ENCODE results near the gene RSPO3.
A peak's percentile ranks its signal among the peaks of the same experiment; 100 is the strongest.

The RSPO3 gene

DNA sequence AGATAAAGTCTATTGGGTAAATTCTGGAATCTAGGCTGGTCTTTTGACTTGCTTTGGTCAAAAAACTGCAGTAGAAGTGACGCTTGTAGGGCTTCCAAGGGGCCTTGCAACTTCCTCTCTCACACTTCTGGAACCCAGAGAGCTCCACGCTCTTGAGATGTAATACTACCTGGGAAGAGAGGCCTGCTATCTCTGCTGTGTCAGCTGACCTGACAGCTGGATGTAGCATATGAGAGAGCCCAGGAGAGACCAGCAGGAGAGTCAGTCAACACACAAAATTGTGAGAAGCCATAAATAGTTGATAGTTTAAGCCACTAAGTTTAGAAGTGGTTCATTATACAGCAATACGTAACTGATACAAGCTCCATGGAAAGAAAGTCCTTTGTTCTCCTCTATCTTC lies 7.8 kb upstream of the RSPO3 start:
- H3K9ac ChIP-seq: no peak overlapping the region
- H4K20me1 ChIP-seq: no peaks in the 10 kb centered on the region
- H3K27ac ChIP-seq: no peak overlapping the region
- H3K9me3 ChIP-seq: no peaks in the 10 kb centered on the region
- no peak overlapping the region for H3K4me3 ChIP-seq
- no peaks in the 10 kb centered on the region for H3K4me1 ChIP-seq
- no peaks in the 10 kb centered on the region for H3K36me3 ChIP-seq
- TF ChIP-seq Cebpa-rat (IDR thresholded peaks at IDR 0.05): no peak
- H3K4me2 ChIP-seq: no peak overlapping the region
- H3K27me3 ChIP-seq: peaks cover 7% of the 10 kb centered on the region; the same call in 1 of the 2 replicates

GRCh38 chr6:127111526-127111925 lies 6.9 kb upstream of the RSPO3 start:
- no peak for TF ChIP-seq Cebpa-rat (IDR thresholded peaks at IDR 0.05)
- peaks cover 15% of the 10 kb centered on the region for H3K27me3 ChIP-seq
- H3K4me1 ChIP-seq: no peaks in the 10 kb centered on the region
- no peak overlapping the region for H3K4me2 ChIP-seq
- no peaks in the 10 kb centered on the region for H4K20me1 ChIP-seq
- H3K27ac ChIP-seq: no peak overlapping the region
- H3K36me3 ChIP-seq: no peaks in the 10 kb centered on the region
- H3K4me3 ChIP-seq: no peak overlapping the region
- H3K9me3 ChIP-seq: no peaks in the 10 kb centered on the region
- no peak overlapping the region for H3K9ac ChIP-seq

DNA sequence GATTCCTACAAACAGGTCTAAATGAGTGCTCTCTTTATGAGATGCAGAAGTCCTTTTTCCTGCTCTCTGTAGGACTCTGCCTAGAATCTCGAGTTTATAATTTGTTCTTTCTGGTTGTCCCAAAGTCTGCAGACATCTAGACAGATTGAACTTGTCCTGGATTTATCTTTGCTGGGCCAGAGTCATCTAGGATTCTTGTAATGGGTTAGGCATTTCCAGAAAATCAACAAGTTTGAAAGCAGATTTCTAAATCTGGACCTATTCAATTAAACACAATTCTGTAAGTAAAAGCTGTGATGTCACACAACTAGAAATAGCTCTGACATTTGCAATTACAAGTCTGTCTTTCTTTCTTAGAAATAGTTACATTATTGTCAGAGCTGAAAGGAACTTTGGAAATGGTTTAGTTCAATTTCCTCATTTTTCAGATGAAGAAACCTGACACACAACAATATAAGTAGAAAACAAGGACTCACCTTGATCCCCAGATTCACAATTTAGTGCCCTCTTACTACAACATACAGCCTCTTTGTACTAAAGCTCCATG lies 4.2 kb upstream of the RSPO3 start:
- Histone ChIP-seq H3K9me3 (no peaks in the 10 kb centered on the region), H3K4me1 (peaks cover 5% of the 10 kb centered on the region), H3K4me2 (no peak overlapping the region), H3K27me3 (peaks cover 42% of the 10 kb centered on the region), H3K36me3 (no peaks in the 10 kb centered on the region), H3K9ac (no peak overlapping the region), H3K4me3 (no peak overlapping the region), H4K20me1 (peaks cover 12% of the 10 kb centered on the region), H3K27ac (no peak overlapping the region)
- no peak for TF ChIP-seq Cebpa-rat (IDR thresholded peaks at IDR 0.05)

- Histone ChIP-seq H3K9me3 (no peaks in the 10 kb centered on the region), H3K36me3 (no peaks in the 10 kb centered on the region), H3K4me1 (peaks cover 14% of the 10 kb centered on the region), H3K27ac (no peak overlapping the region), H4K20me1 (peaks cover 20% of the 10 kb centered on the region), H3K27me3 (peaks cover 51% of the 10 kb centered on the region), H3K9ac (no peak overlapping the region), H3K4me3 (no peak overlapping the region), H3K4me2 (no peak overlapping the region)
- TF ChIP-seq Cebpa-rat (IDR thresholded peaks at IDR 0.05): no peak
Observed at GRCh38 chr6:127115084-127115655, 3.3 kb upstream of the RSPO3 start.

DNA sequence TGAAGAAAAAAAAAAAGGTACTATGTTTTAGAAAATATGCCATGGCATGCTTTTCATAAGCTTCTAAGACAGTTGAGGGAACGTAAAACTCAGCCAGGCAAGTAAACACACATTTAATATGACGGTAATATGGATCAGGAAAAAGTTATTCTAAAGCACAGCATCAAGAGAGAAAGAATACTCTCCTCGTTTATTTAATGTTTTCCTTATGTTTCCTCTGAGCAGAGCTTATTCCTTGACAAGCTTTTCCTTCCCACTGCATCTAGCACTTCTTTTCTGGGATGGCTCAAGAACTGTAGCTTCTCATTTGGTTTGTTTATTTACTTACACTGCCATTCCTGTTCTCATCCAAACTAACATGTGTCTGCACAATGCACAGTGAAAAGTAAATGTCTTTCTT lies 2.7 kb upstream of the RSPO3 start:
- Histone ChIP-seq H3K4me1 (peaks cover 18% of the 10 kb centered on the region), H3K36me3 (no peaks in the 10 kb centered on the region), H3K9me3 (no peaks in the 10 kb centered on the region), H3K27ac (no peak overlapping the region), H3K9ac (no peak overlapping the region), H4K20me1 (peaks cover 26% of the 10 kb centered on the region), H3K4me3 (no peak overlapping the region), H3K4me2 (no peak overlapping the region), H3K27me3 (peaks cover 57% of the 10 kb centered on the region)
- TF ChIP-seq Cebpa-rat (IDR thresholded peaks at IDR 0.05): no peak

- H3K4me3 ChIP-seq: peak overlapping the region; percentile 69
- H3K9ac ChIP-seq: no peak overlapping the region
- H4K20me1 ChIP-seq: peaks cover 31% of the 10 kb centered on the region
- H3K4me2 ChIP-seq: peak overlapping the region; percentile 84
- H3K27me3 ChIP-seq: peaks cover 63% of the 10 kb centered on the region
- no peak overlapping the region for H3K27ac ChIP-seq
- peaks cover 18% of the 10 kb centered on the region for H3K4me1 ChIP-seq
- TF ChIP-seq Cebpa-rat (IDR thresholded peaks at IDR 0.05): no peak
- H3K36me3 ChIP-seq: no peaks in the 10 kb centered on the region
- H3K9me3 ChIP-seq: no peaks in the 10 kb centered on the region
Observed at GRCh38 chr6:127117979-127118297, 533 bp upstream of the RSPO3 start.

DNA sequence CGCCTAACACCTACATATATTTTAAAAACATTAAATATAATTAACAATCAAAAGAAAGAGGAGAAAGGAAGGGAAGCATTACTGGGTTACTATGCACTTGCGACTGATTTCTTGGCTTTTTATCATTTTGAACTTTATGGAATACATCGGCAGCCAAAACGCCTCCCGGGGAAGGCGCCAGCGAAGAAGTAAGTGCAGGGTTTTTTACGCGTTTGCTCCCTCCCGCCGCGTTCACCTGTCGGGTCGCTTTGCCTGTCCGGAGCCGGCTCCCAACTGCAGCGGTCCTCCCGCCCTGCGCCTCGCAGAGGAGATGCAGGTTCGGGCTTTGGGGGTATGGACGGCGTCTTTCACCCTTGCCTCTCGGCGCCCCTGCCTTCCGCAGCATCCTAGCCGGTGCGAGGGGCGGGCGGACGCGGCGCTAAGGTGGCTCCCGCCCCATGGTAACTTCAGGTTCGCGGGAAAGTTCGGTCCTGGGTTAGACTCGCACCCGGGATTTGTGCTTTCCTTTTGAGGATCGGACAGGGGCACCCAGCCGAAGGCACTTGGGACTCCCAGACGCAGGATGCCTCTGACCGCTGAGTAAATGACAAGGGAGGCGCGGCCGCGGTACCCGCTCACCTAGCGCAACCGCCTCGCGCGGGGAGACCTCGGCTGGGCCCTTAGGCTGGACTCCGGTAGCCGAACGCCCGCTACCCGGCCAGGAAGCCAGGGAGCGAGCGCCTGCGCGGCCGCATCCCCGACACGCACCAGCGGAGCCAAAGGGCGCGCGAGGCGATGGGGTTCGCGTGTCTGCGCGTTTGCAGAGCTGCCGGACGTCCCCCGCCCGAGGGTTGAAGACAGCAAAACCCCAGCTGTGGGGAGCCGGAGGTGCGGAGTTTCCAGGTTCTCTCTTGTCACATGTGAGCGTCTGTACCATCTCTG lies 891 bp downstream of the RSPO3 start:
- no peak overlapping the region for H3K27ac ChIP-seq
- no peaks in the 10 kb centered on the region for H3K36me3 ChIP-seq
- peaks cover 31% of the 10 kb centered on the region for H4K20me1 ChIP-seq
- H3K4me3 ChIP-seq: peak overlapping the region; percentile 69
- H3K9ac ChIP-seq: no peak overlapping the region
- peaks cover 63% of the 10 kb centered on the region for H3K27me3 ChIP-seq
- peaks cover 18% of the 10 kb centered on the region for H3K4me1 ChIP-seq
- no peak for TF ChIP-seq Cebpa-rat (IDR thresholded peaks at IDR 0.05)
- no peaks in the 10 kb centered on the region for H3K9me3 ChIP-seq
- peak overlapping the region; percentile 89 for H3K4me2 ChIP-seq

DNA sequence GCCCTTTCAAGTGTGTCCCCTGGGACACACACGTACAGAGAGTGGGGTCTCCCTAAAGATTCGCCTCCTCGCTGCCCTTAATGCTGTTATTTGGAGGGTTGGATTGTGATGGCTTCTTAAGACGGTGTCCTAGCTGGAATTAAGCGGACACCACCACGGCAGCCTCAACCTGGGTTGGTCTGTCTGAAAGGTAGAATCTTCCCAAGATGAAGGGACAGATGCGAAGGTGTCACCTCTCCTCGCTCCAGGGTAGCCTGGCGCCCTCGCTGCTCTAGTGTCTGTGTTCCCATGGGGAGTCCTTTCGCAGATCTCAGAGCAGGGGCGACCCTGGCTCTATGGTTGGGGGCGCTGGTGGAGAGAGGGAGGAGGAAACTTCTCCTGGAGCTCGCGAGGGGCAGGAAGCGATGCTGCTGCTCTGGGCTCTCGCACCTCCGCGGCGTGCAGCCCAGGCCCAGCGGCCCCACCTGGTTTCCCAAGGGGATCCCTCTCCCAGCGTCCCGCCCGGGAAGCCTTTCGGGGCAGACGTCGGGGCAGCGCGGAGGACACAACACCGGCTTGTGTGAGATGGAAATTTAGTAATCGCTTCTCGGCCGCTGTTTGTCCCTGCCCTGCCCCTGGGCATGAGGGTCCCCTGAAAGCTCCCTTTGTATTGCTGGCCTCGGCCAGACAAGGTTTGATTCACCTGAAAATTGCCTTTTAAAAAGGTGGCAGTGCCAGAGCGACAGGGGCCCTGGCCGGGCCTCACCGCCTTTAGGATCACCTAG lies 1.7 kb downstream of the RSPO3 start:
- peaks cover 60% of the 10 kb centered on the region for H3K27me3 ChIP-seq
- peak overlapping the region; percentile 69 for H3K4me3 ChIP-seq
- H3K36me3 ChIP-seq: no peaks in the 10 kb centered on the region
- peak overlapping the region; percentile 89 for H3K4me2 ChIP-seq
- peaks cover 31% of the 10 kb centered on the region for H4K20me1 ChIP-seq
- no peak for TF ChIP-seq Cebpa-rat (IDR thresholded peaks at IDR 0.05)
- H3K9ac ChIP-seq: no peak overlapping the region
- peaks cover 18% of the 10 kb centered on the region for H3K4me1 ChIP-seq
- no peaks in the 10 kb centered on the region for H3K9me3 ChIP-seq
- H3K27ac ChIP-seq: no peak overlapping the region

DNA sequence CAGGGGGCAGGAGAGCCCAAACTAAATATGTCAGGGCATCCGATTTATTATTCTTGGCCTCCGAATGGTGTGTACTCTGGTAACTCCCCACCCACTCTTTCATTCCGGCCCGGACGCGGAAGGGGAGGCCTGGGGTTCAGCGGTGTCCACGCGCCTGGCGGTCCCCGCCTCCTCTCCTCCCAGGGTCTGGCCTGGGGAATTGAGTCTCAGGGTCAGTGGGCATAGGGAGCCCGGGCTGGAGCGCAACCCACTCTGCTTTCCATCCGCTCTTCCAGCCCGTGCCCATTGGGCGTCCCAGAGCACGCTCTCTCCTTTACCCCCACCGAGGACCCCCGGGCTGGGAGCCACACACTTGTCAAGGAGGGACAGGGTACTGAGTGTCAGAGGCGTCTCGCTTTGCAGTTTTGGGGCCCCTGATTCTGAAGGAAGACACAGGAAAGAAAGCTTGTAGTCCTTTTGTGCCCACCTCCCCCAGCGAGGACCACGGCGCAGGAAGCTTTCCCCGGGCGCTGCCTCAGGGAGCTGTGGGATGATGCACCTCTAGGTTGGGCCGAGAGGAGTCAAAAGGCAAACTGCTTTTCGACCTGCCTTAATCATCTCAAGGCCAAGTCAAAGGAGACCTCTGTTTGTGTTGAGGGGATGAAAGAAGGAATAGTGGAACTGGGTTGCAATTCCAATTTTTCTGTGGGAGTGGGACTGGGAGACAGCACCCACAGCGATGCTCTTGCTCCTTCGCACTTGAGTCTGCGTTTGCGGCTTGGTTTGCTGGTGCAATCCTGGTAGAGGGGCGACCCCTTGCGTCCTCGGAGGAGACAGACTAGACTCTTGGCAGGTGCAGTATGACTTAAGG lies 2.5 kb downstream of the RSPO3 start:
- no peaks in the 10 kb centered on the region for H3K9me3 ChIP-seq
- peaks cover 31% of the 10 kb centered on the region for H4K20me1 ChIP-seq
- peaks cover 18% of the 10 kb centered on the region for H3K4me1 ChIP-seq
- H3K36me3 ChIP-seq: no peaks in the 10 kb centered on the region
- H3K4me3 ChIP-seq: no peak overlapping the region
- TF ChIP-seq Cebpa-rat (IDR thresholded peaks at IDR 0.05): no peak
- no peak overlapping the region for H3K27ac ChIP-seq
- no peak overlapping the region for H3K4me2 ChIP-seq
- no peak overlapping the region for H3K9ac ChIP-seq
- peaks cover 53% of the 10 kb centered on the region for H3K27me3 ChIP-seq
